B cell (primary cell): ENCODE results near the gene XPNPEP2. TPM values are rescaled to one million over a fixed set of nuclear protein-coding genes. Genes with fewer than 3 reads are reported as not detected.

Source experiments
- ATAC-seq: fragments of 200-7000 bp; cut with Tn5 transposase; one replicate; pipeline ENCODE4 v1.10.0; 2021; ENCODE audit warnings: low read depth, mild to moderate bottlenecking, moderate number of reproducible peaks, moderate library complexity
- CTCF ChIA-PET: fragments of 350-600 bp; sonication (Branson Sonifier 250); formaldehyde crosslinking; loops from one replicate; lab custom pipeline; 2021; ENCODE audit warnings: antibody characterized with exemption, inconsistent platforms; lab: Charles Lee
- POLR2A ChIA-PET: fragments of 350-600 bp; sonication (Branson Sonifier 250); formaldehyde crosslinking; loops from one replicate; lab custom pipeline; 2021; ENCODE audit warnings: antibody characterized with exemption; lab: Charles Lee
- DNase-seq: peaks from one replicate; pipeline ENCODE4 v3.0.0; 2013
- H2AFZ ChIP-seq: 2 replicates; pipeline ENCODE4 v1.6.1; 2012; ENCODE audit warnings: mild to moderate bottlenecking, low read depth, low read length; ENCODE audit not compliant: insufficient read depth, poor library complexity, severe bottlenecking
- H3K27ac ChIP-seq, 2 donors: 1 replicate in 1 of 2; 2 replicates in 1 of 2; pipeline ENCODE4 v1.5.1; 2012 to 2013; ENCODE audit warnings: low read length in 2 of 2, mild to moderate bottlenecking in 2 of 2, moderate library complexity in 1 of 2
- H3K27me3 ChIP-seq, 4 experiments: fragments of 200-600 bp in 1 of 4; sonication (generic) in 1 of 4; replicated peaks in 1 of 4; 1 replicate in 2 of 4; 2 replicates in 2 of 4; pipeline versions ENCODE4 v1.6.1 to v1.7.0; 2013 to 2016; ENCODE audit warnings: low read length in 3 of 4, mild to moderate bottlenecking in 2 of 4, mixed read lengths in 1 of 4, moderate library complexity in 1 of 4; ENCODE audit not compliant: insufficient read depth in 4 of 4, control insufficient read depth in 3 of 4; ENCODE audit errors: control extremely low read depth in 1 of 4
- H3K36me3 ChIP-seq, 2 experiments: replicated peaks in 1 of 2; 1 replicate in 1 of 2; 2 replicates in 1 of 2; pipeline versions ENCODE4 v1.6.1 to v1.7.1; 2013; ENCODE audit warnings: low read length in 1 of 2; ENCODE audit not compliant: insufficient read depth in 2 of 2, control insufficient read depth in 1 of 2; ENCODE audit errors: control extremely low read depth in 1 of 2, extremely low read depth in 1 of 2
- H3K4me1 ChIP-seq, 2 donors: fragments of 200-600 bp in 1 of 2; sonication (generic) in 1 of 2; 1 replicate in 1 of 2; 2 replicates in 1 of 2; pipeline versions ENCODE4 v1.5.1 to v1.6.1; 2013 to 2017; ENCODE audit warnings: low read length in 2 of 2; ENCODE audit not compliant: control insufficient read depth in 2 of 2, insufficient read depth in 2 of 2
- H3K4me2 ChIP-seq: replicated peaks from 2 replicates; pipeline ENCODE3; 2012; ENCODE audit warnings: mild to moderate bottlenecking, low read depth, low read length; ENCODE audit not compliant: poor library complexity, severe bottlenecking
- H3K4me3 ChIP-seq, 5 experiments: fragments of 200-600 bp in 1 of 5; sonication (generic) in 1 of 5; 1 replicate in 3 of 5; 2 replicates in 2 of 5; pipeline versions ENCODE4 v1.5.1 to v1.7.0; 2011 to 2016; ENCODE audit warnings: low read length in 4 of 5, mild to moderate bottlenecking in 4 of 5, low read depth in 2 of 5, control low read depth in 1 of 5, moderate library complexity in 1 of 5; ENCODE audit not compliant: insufficient read depth in 1 of 5; ENCODE audit errors: control extremely low read depth in 1 of 5, extremely low read depth in 1 of 5
- H3K79me2 ChIP-seq: fragments of 200-600 bp; sonication (generic); one replicate; pipeline ENCODE4 v1.6.0; 2016; ENCODE audit warnings: low read length; ENCODE audit not compliant: control insufficient read depth, insufficient read depth
- H3K9ac ChIP-seq: fragments of 200-600 bp; sonication (generic); 2 replicates; pipeline ENCODE4 v1.6.1; 2017; ENCODE audit warnings: mild to moderate bottlenecking, low read length, moderate library complexity
- H3K9me3 ChIP-seq, 3 donors: one replicate each; pipeline versions ENCODE4 v1.6.1 to v1.7.1; 2013; ENCODE audit warnings: low read length in 2 of 3; ENCODE audit not compliant: control insufficient read depth in 2 of 3, insufficient read depth in 1 of 3; ENCODE audit errors: control extremely low read depth in 1 of 3
- H4K20me1 ChIP-seq: 2 replicates; pipeline ENCODE4 v1.6.0; 2012; ENCODE audit warnings: mild to moderate bottlenecking, low read length; ENCODE audit not compliant: insufficient read depth, control insufficient read depth, poor library complexity, severe bottlenecking
- H3K27ac Mint-ChIP-seq: one replicate; pipeline ENCODE4 v1.8.0; 2021; ENCODE audit warnings: mixed read lengths
- H3K27me3 Mint-ChIP-seq: one replicate; pipeline ENCODE4 v1.8.0; 2021; ENCODE audit warnings: mixed read lengths
- H3K4me1 Mint-ChIP-seq: one replicate; pipeline ENCODE4 v1.8.0; 2021; ENCODE audit warnings: mixed read lengths
- H3K4me3 Mint-ChIP-seq: one replicate; pipeline ENCODE4 v1.8.0; 2021; ENCODE audit warnings: mixed read lengths
- H3K9me3 Mint-ChIP-seq: one replicate; pipeline ENCODE4 v1.8.0; 2022; ENCODE audit warnings: mixed read lengths; ENCODE audit not compliant: insufficient read depth
- EZH2 ChIP-seq: IDR thresholded peaks from 2 replicates; pipeline ENCODE4 v1.6.1; 2012; ENCODE audit warnings: borderline replicate concordance, low read depth, mild to moderate bottlenecking, moderate library complexity, low read length; ENCODE audit not compliant: insufficient read depth, poor library complexity, severe bottlenecking
- WGBS: methylation state at CpG from one replicate; pipeline ENCODE4 v1.1.5; 2013; ENCODE audit warnings: missing lambda C conversion rate; ENCODE audit not compliant: insufficient coverage; 5-methylcytosine and 5-hydroxymethylcytosine counted together
- intact Hi-C: fragments of 100-400 bp; cut with micrococcal nuclease; formaldehyde crosslinking; loops from one replicate; pipeline ENCODE4 v1.10.0; 2022
- polyA plus RNA-seq: library from polyadenylated mRNA; depleted of rRNA; stranded (reverse); fragments of >200 nt; gene quantifications from 2 replicates; pipeline ENCODE4 v1.2.3, GENCODE V29; 2012
- total RNA-seq, 2 donors: library from RNA; stranded (reverse); fragments of 120-200 nt in 1 of 2; gene quantifications; 1 replicate in 1 of 2; 2 replicates in 1 of 2; pipeline versions ENCODE4 v1.2.3 to v1.2.4, GENCODE V29; 2013 to 2022
- TF ChIP-seq, protein P1 (sequence below): fragments of 200-600 bp; IDR thresholded peaks from one replicate; pipeline ENCODE4 v1.8.0; 2022; ENCODE audit warnings: antibody characterized with exemption, mild to moderate bottlenecking

XPNPEP2 gene
- total and polyA plus RNA-seq, 2 donors (not counting 1 experiment from before 2014, with no cell fraction given) = 0.31 TPM; not detected in 1

GRCh38 chrX:129754056-129755024 is 15.6 kb downstream of the XPNPEP2 start:
- Histone ChIP-seq H3K9ac (no peak overlapping the region), H3K4me1 (peaks cover 37 to 52% of the 10 kb centered on the region in 2 donors), H3K4me2 (peak overlapping the region; percentile 3), H3K9me3 (no peaks in the 10 kb centered on the region), H2AFZ (no peak overlapping the region), H3K27ac (no peak overlapping the region), H4K20me1 (no peaks in the 10 kb centered on the region), H3K79me2 (no peaks in the 10 kb centered on the region), H3K27me3 (no peaks in the 10 kb centered on the region), H3K36me3 (no peaks in the 10 kb centered on the region), H3K4me3 (no peak overlapping the region)
- Mint-ChIP-seq H3K4me1 (peaks cover 46% of the 10 kb centered on the region), H3K4me3 (peak overlapping the region; percentile 10), H3K27ac (peak overlapping the region; percentile 73), H3K27me3 (no peaks in the 10 kb centered on the region), H3K9me3 (no peaks in the 10 kb centered on the region)
- DNase-seq (no peak), ATAC-seq (no peak)
- WGBS = 24% methylated on average over 10 of the region's 22 CpGs
- ChIA-PET CTCF (interaction anchor here (0.9 to 2.5 kb wide), 7 partner anchors 10 to 33 kb away, joined by 3 to 24 read pairs (median 4); partner anchors contain the start of gene SASH3), POLR2A (interaction anchor here (0.8 to 3.9 kb wide), 3 partner anchors 17 to 27 kb away, joined by 3 to 31 read pairs (median 5); partner anchors contain the start of gene SASH3)
- intact Hi-C loops = no loop called here
- TF ChIP-seq, protein P1, sequence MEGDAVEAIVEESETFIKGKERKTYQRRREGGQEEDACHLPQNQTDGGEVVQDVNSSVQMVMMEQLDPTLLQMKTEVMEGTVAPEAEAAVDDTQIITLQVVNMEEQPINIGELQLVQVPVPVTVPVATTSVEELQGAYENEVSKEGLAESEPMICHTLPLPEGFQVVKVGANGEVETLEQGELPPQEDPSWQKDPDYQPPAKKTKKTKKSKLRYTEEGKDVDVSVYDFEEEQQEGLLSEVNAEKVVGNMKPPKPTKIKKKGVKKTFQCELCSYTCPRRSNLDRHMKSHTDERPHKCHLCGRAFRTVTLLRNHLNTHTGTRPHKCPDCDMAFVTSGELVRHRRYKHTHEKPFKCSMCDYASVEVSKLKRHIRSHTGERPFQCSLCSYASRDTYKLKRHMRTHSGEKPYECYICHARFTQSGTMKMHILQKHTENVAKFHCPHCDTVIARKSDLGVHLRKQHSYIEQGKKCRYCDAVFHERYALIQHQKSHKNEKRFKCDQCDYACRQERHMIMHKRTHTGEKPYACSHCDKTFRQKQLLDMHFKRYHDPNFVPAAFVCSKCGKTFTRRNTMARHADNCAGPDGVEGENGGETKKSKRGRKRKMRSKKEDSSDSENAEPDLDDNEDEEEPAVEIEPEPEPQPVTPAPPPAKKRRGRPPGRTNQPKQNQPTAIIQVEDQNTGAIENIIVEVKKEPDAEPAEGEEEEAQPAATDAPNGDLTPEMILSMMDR = peak; percentile 24
- TF ChIP-seq EZH2 = no peak
